Urinary bladder (tissue), 4 donors: ENCODE data around the gene PELI2. TPM values are rescaled to one million over a fixed set of nuclear protein-coding genes. Genes with fewer than 3 reads are reported as not detected.

Experiments used
- DNase-seq: peaks from one replicate; pipeline ENCODE4 v3.0.0-alpha.2; 2015; ENCODE audit errors: extremely low spot score
- H3K27ac ChIP-seq: one replicate; pipeline ENCODE4 v1.5.1; 2013; ENCODE audit warnings: low read depth, mild to moderate bottlenecking, moderate library complexity
- H3K36me3 ChIP-seq: one replicate; pipeline ENCODE4 v1.6.1; 2013; ENCODE audit warnings: mild to moderate bottlenecking, moderate library complexity; ENCODE audit not compliant: insufficient read depth
- H3K4me1 ChIP-seq: one replicate; pipeline ENCODE4 v1.6.1; 2013; ENCODE audit warnings: mild to moderate bottlenecking, moderate library complexity; ENCODE audit not compliant: insufficient read depth
- H3K4me3 ChIP-seq: one replicate; pipeline ENCODE4 v1.5.1; 2013; ENCODE audit warnings: low read depth, low read length
- WGBS: extraction: QIAGEN DNeasy Blood & Tissue Kit; methylation state at CpG from one replicate; pipeline ENCODE4 v1.1.7; 2013; 5-methylcytosine and 5-hydroxymethylcytosine counted together
- polyA plus RNA-seq: library from polyadenylated mRNA; stranded (reverse); fragments of 200-250 nt; gene quantifications from one replicate; pipeline ENCODE4 v1.2.3, GENCODE V29; 2013
- total RNA-seq: library from RNA; depleted of rRNA; stranded (reverse); fragments of >200 nt; gene quantifications from one replicate; pipeline ENCODE4 v1.2.3, GENCODE V29; 2014
- donor health status: healthy with polysubstance abuse.
- donor health status: healthy.

Gene PELI2
- total and polyA plus RNA-seq, 2 donors, result 10.6 to 15.9 TPM

- Histone ChIP-seq H3K36me3 (no peaks in the 10 kb centered on the region), H3K4me1 (no peaks in the 10 kb centered on the region), H3K4me3 (no peak overlapping the region), H3K27ac (no peak overlapping the region)
- DNase-seq, result no peak
These were observed 203.7 kb downstream of the PELI2 start for GRCh38 chr14:56321861-56322260.

DNA sequence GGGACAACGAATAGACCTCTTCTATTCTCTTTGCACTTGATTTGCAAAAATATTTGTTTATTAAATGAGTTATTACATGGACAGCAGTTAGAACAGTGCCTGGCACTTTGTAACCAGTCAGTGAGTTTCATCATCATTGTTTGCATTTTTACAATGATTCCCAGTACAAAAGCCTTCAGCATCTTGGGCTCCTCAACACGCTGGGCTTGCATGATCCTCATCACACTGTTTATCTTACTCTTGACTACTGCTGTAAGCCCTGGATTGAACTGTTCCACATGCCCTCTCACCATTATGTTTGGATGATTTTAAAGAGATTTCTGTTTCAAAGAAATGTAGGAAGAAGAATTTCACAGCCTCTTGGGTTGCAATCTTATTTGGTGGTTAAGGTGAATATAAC lies 204.3 kb downstream of the PELI2 start:
- Histone ChIP-seq H3K36me3 (no peaks in the 10 kb centered on the region), H3K4me3 (no peak overlapping the region), H3K27ac (no peak overlapping the region), H3K4me1 (no peaks in the 10 kb centered on the region)
- WGBS, result 58% methylated on average over 2 of the region's 2 CpGs
- DNase-seq, result no peak

GRCh38 chr14:56324454-56324853 lies 206.2 kb downstream of the PELI2 start:
- no peak overlapping the region for H3K4me3 ChIP-seq
- no peaks in the 10 kb centered on the region for H3K4me1 ChIP-seq
- H3K36me3 ChIP-seq, result no peaks in the 10 kb centered on the region
- DNase-seq, result no peak
- H3K27ac ChIP-seq, result no peak overlapping the region
- whole genome bisulfite sequencing, result 73% methylated on average over 2 of the region's 2 CpGs

DNA sequence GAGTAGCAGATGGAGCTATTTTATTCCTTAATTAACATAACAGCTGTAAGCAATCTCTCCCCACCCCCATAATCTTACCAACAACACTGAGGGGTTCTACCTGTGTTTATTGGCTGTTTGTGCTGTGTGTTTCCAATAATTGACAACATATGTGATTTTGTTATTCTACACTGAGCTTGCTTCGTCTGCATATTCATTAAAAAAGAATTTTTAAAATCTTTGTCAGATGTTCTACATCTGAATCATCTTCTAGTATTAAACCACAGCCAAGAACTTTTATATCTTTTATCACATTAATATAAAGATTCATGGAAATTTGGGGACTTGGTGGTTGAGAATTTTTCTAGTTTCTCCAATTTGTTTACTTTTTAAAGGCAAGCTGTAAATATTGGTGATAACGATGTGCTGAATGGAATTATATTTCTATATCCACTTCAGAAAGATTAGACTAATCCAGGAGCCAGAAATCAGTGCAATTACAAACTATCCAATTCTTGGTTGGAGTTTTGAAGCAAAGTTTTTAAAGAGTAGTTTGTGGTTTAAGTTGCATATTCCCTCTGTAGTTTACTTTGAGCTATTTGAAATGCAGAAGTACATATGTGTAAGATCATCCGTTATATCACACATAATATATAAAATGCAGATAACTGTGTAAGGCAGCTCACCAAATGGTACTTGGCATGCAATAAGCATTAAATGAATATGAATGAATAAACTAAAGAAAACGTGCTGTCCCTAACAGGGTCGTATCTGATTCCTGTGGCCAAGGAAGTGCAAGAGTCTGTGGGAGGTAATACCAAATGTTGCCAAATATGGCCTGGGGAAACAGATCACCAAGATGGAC lies 206.9 kb downstream of the PELI2 start:
- H3K4me3 ChIP-seq, result no peak overlapping the region
- WGBS, result 48% methylated on average over 5 of the region's 5 CpGs
- DNase-seq, result no peak

GRCh38 chr14:56328021-56328420 lies 209.8 kb downstream of the PELI2 start:
- Histone ChIP-seq H3K4me1 (no peaks in the 10 kb centered on the region), H3K36me3 (no peaks in the 10 kb centered on the region), H3K4me3 (no peak overlapping the region), H3K27ac (no peak overlapping the region)
- no peak for DNase-seq
- WGBS, result 90% methylated on average over 3 of the region's 3 CpGs

More for the DNA sequence above, 206.9 kb downstream of the PELI2 start:
- H3K4me1 ChIP-seq, result no peaks in the 10 kb centered on the region
- H3K27ac ChIP-seq, result no peak overlapping the region
- no peaks in the 10 kb centered on the region for H3K36me3 ChIP-seq

- no peak overlapping the region for H3K4me3 ChIP-seq
- no peaks in the 10 kb centered on the region for H3K36me3 ChIP-seq
- no peak overlapping the region for H3K27ac ChIP-seq
- no peaks in the 10 kb centered on the region for H3K4me1 ChIP-seq
- DNase-seq, result no peak
- WGBS, result 83% methylated on average over 7 of the region's 7 CpGs
These were observed 213.5 kb downstream of the PELI2 start for GRCh38 chr14:56331592-56332216.

DNA sequence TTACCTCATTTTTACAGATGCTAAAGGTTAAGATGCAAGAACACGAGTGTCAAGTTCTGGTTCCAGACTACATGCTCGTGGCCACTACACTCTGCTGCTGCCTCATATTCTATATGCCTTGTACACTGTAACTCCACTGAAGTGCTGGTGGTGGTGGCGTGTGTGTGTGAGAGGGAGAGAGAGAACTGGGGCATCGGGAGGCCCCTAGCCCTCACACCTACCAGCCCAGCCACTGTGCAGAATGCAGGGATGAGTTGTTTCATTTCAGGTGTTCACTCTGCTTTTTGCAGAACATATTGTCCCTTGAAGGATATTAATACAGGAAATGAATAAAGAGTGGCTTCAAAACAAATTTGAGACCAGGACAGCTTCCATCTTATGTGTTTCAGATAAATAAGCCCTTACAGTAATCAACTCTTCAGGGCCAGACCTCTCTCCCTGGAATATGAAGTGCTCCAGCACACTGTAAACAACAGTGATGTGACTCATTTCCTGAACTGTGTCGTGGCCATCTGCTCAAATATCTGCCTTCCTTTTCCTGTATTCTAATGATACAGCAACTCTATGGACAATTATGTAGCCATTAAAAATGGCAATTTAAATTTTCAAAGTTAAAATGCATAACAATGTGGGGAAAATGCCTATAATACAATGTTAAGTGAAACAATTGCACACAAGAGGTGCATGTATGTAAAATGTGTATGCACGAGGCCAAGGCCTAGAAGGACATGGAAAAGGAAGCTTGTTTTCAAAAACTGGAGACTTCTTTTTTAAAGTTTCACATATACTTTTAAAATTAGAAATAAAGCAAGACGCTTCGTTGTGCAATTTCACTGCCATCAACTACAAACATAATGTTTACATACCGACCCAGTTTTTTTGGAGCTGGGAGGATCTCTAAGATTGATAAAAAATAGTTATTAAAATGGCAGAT lies 215.4 kb downstream of the PELI2 start:
- Histone ChIP-seq H3K4me1 (no peaks in the 10 kb centered on the region), H3K4me3 (no peak overlapping the region), H3K27ac (no peak overlapping the region), H3K36me3 (no peaks in the 10 kb centered on the region)
- no peak for DNase-seq
- WGBS, result 69% methylated on average over 9 of the region's 9 CpGs

DNA sequence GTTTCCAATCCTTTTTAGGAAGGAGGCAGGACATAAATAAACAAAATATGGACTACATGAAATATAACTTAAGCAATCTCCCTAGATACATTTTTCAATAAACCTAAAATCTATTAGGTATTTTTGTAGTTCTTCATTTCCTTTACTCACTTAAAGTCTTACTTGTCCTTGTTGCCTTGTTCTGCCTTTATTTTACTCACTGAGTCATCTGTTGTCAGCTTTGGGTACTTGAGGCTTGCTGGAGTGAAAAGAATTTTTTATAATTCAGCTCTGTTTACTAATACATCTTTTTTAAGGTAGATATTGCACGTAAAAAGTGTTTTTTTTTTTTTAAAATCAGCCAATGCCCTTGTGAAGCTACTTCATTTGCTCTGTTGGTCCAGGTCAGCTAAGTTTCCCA lies 216.2 kb downstream of the PELI2 start:
- Histone ChIP-seq H3K27ac (no peak overlapping the region), H3K4me3 (no peak overlapping the region), H3K36me3 (no peaks in the 10 kb centered on the region), H3K4me1 (no peaks in the 10 kb centered on the region)
- DNase-seq, result no peak
- WGBS, result 79% methylated on average over 1 of the region's 1 CpG

DNA sequence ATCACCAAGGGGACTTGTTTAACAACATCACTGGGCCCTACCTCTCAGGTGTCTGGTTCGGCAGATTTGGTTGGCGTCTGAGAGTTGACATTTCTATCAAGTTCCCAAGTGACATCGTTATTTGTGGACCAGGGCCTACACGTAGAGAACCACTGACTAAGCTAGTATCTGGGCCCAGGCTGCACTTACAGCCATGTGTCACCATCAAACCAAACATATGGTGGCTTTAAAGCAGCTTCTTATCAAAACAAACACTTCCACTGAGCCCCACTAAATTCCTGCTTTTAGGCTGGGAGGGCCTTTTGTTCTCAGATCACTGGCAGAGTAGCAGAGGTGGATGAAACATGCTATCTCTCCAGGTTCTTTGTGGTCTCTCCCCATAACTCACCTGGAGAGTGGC lies 220.5 kb downstream of the PELI2 start:
- Histone ChIP-seq H3K27ac (no peak overlapping the region), H3K4me3 (no peak overlapping the region), H3K36me3 (no peaks in the 10 kb centered on the region), H3K4me1 (no peaks in the 10 kb centered on the region)
- no peak for DNase-seq
- 86% methylated on average over 4 of the region's 4 CpGs for WGBS

DNA sequence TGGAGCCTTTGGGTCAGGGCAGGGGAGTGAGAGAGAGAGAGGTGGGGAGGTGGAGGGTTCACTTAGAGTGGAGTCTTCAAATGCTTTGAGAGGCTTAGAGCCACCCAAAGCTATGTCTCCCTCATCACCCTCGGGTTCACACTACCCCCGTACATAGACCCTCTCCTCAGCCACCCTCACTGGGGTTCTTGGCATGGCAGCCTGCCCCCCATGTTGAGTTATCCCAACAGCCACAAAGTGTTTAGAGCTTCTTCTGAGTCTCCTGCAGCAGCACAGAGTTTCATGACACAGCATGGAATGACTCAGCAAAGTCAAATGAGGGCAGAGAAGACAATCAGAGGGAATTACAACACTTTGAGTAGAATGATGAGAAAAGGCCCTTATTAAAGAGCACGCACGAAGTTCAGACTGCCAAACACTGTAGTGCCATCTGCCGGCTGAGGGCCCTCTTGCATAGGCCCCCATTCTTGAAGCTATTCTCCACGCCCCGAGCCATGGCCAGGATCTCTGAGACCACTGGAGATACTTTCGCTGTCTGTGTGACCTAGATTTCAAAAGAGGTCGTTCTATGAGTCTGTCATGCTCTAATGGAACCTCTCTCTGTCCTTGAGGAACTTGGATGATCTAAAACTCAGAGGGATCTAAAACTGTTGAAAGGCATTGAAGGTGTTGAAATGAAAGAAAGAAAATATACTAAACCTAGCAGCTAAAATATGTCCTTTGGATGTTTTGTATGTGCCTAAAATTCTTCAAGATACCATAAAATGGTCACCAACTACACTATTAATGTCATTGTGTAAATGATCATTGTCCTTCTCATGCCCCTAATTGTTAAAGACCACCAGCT lies 221.9 kb downstream of the PELI2 start:
- WGBS, result 46% methylated on average over 9 of the region's 9 CpGs
- Histone ChIP-seq H3K4me3 (no peak overlapping the region), H3K36me3 (no peaks in the 10 kb centered on the region), H3K27ac (no peak overlapping the region), H3K4me1 (no peaks in the 10 kb centered on the region)
- no peak for DNase-seq

- H3K36me3 ChIP-seq, result no peaks in the 10 kb centered on the region
- no peak overlapping the region for H3K4me3 ChIP-seq
- WGBS, result 95% methylated on average over 1 of the region's 1 CpG
- no peaks in the 10 kb centered on the region for H3K4me1 ChIP-seq
- H3K27ac ChIP-seq, result no peak overlapping the region
- DNase-seq, result no peak
These were observed 222.7 kb downstream of the PELI2 start for GRCh38 chr14:56340932-56341331.

GRCh38 chr14:56341766-56342493 lies 223.7 kb downstream of the PELI2 start:
- no peaks in the 10 kb centered on the region for H3K4me1 ChIP-seq
- no peak overlapping the region for H3K4me3 ChIP-seq
- no peak overlapping the region for H3K27ac ChIP-seq
- DNase-seq, result no peak
- H3K36me3 ChIP-seq, result no peaks in the 10 kb centered on the region
- 34% methylated on average over 7 of the region's 7 CpGs for WGBS
